HEK293 (cell line): ENCODE data around the gene CCDC27.

Experiments
- CTCF ChIA-PET: fragments of 350-600 bp; formaldehyde crosslinking; extraction: SDS; loops from one replicate; lab custom pipeline; 2021; ENCODE audit warnings: antibody characterized with exemption; lab: Yijun Ruan, JAX
- POLR2A ChIA-PET: fragments of 300-600 bp; formaldehyde crosslinking; extraction: SDS; loops from one replicate; lab custom pipeline; 2020; ENCODE audit warnings: antibody characterized with exemption, inconsistent platforms; lab: Yijun Ruan, JAX
- H3K27ac ChIP-seq: fragments of 200-500 bp; sonication (Bioruptor generic); 2 replicates; pipeline ENCODE4 v1.5.1; 2014; ENCODE audit warnings: low read depth, low read length, control low read depth, inconsistent platforms; ENCODE audit errors: extremely low read depth
- H3K36me3 ChIP-seq, 2 experiments: fragments of 200-500 bp in 1 of 2; sonication (Bioruptor generic) in 1 of 2; 1 replicate in 1 of 2; 2 replicates in 1 of 2; pipeline ENCODE4 v1.5.1; 2014 to 2017; ENCODE audit warnings: inconsistent platforms in 2 of 2, low read length in 2 of 2; ENCODE audit not compliant: control insufficient read depth in 2 of 2, insufficient read depth in 1 of 2
- H3K4me1 ChIP-seq: fragments of 200-500 bp; sonication (Bioruptor generic); 2 replicates; pipeline ENCODE4 v1.5.1; 2014; ENCODE audit warnings: mild to moderate bottlenecking, low read length, inconsistent platforms; ENCODE audit not compliant: control insufficient read depth, insufficient read depth
- H3K4me3 ChIP-seq: 2 replicates; pipeline ENCODE4 v1.5.1; 2011; ENCODE audit warnings: low read depth, mild to moderate bottlenecking, control low read depth, low read length, moderate library complexity
- H3K9me3 ChIP-seq: fragments of 200-500 bp; sonication (Bioruptor generic); 2 replicates; pipeline ENCODE4 v1.5.1; 2014; ENCODE audit warnings: low read depth, low read length, inconsistent platforms; ENCODE audit not compliant: control insufficient read depth, insufficient read depth
- EGR2 ChIP-seq: fragments of 450-650 bp; formaldehyde crosslinking; IDR thresholded peaks from 2 replicates; pipeline ENCODE4 v1.5.1; 2016; ENCODE audit warnings: low read depth, missing biosample characterization, missing genetic modification characterization
- GLIS1 ChIP-seq: fragments of 450-650 bp; formaldehyde crosslinking; IDR thresholded peaks from 2 replicates; pipeline ENCODE4 v1.5.1; 2016; ENCODE audit warnings: missing biosample characterization, missing genetic modification characterization
- KLF10 ChIP-seq: fragments of 450-650 bp; IDR thresholded peaks from 2 replicates; pipeline ENCODE4 v1.5.1; 2018; ENCODE audit warnings: missing biosample characterization, mild to moderate bottlenecking, missing genetic modification characterization
- SP2 ChIP-seq: fragments of 450-650 bp; formaldehyde crosslinking; IDR thresholded peaks from 2 replicates; pipeline ENCODE4 v1.5.1; 2016; ENCODE audit warnings: missing biosample characterization, missing genetic modification characterization
- ZBTB44 ChIP-seq: fragments of 450-650 bp; IDR thresholded peaks from 2 replicates; pipeline ENCODE4 v1.5.1; 2018; ENCODE audit warnings: missing biosample characterization, mild to moderate bottlenecking, missing genetic modification characterization
- ZBTB7A ChIP-seq: fragments of 450-650 bp; formaldehyde crosslinking; IDR thresholded peaks from 2 replicates; pipeline ENCODE4 v1.5.1; 2016; ENCODE audit warnings: low read depth, missing biosample characterization, missing genetic modification characterization
- ZFHX2 ChIP-seq: fragments of 450-650 bp; formaldehyde crosslinking; conservative IDR thresholded peaks from 2 replicates; pipeline ENCODE4 v1.5.1; 2016; ENCODE audit warnings: missing biosample characterization, missing genetic modification characterization
- ZFP3 ChIP-seq: fragments of 450-650 bp; formaldehyde crosslinking; IDR thresholded peaks from 2 replicates; pipeline ENCODE4 v1.5.1; 2016; ENCODE audit warnings: low read depth, missing biosample characterization, missing genetic modification characterization
- ZNF133 ChIP-seq: fragments of 450-650 bp; formaldehyde crosslinking; IDR thresholded peaks from 2 replicates; pipeline ENCODE4 v1.5.1; 2016; ENCODE audit warnings: missing biosample characterization, missing genetic modification characterization
- ZNF366 ChIP-seq: fragments of 450-650 bp; formaldehyde crosslinking; conservative IDR thresholded peaks from 2 replicates; pipeline ENCODE4 v1.5.1; 2016; ENCODE audit warnings: missing biosample characterization, missing genetic modification characterization
- ZNF394 ChIP-seq: fragments of 450-650 bp; formaldehyde crosslinking; IDR thresholded peaks from 2 replicates; pipeline ENCODE4 v1.5.1; 2016; ENCODE audit warnings: missing biosample characterization, missing genetic modification characterization, mild to moderate bottlenecking, moderate library complexity, borderline replicate concordance
- ZNF501 ChIP-seq: fragments of 450-650 bp; formaldehyde crosslinking; IDR thresholded peaks from 2 replicates; pipeline ENCODE4 v1.5.1; 2016; ENCODE audit warnings: missing biosample characterization, missing genetic modification characterization
- ZNF521 ChIP-seq: fragments of 450-650 bp; formaldehyde crosslinking; IDR thresholded peaks from 2 replicates; pipeline ENCODE4 v1.5.1; 2017; ENCODE audit warnings: missing biosample characterization, mild to moderate bottlenecking, missing genetic modification characterization
- ZNF548 ChIP-seq: fragments of 450-650 bp; formaldehyde crosslinking; IDR thresholded peaks from 2 replicates; pipeline ENCODE4 v1.5.1; 2016; ENCODE audit warnings: missing biosample characterization, missing genetic modification characterization
- ZNF621 ChIP-seq: fragments of 450-650 bp; formaldehyde crosslinking; IDR thresholded peaks from 2 replicates; pipeline ENCODE4 v1.5.1; 2017; ENCODE audit warnings: missing biosample characterization, missing genetic modification characterization
- ZNF629 ChIP-seq: fragments of 450-650 bp; formaldehyde crosslinking; IDR thresholded peaks from 2 replicates; pipeline ENCODE4 v1.5.1; 2017; ENCODE audit warnings: missing biosample characterization, missing genetic modification characterization
- ZXDB ChIP-seq: fragments of 450-650 bp; formaldehyde crosslinking; IDR thresholded peaks from 2 replicates; pipeline ENCODE4 v1.5.1; 2016; ENCODE audit warnings: missing biosample characterization, missing genetic modification characterization
- TF ChIP-seq, protein P1 (sequence below): fragments of 450-650 bp; formaldehyde crosslinking; IDR thresholded peaks from 2 replicates; pipeline ENCODE4 v1.5.1; 2016; ENCODE audit warnings: missing biosample characterization, missing genetic modification characterization, borderline replicate concordance
- TF ChIP-seq, protein P2 (sequence below): fragments of 450-650 bp; formaldehyde crosslinking; IDR thresholded peaks from 2 replicates; pipeline ENCODE4 v1.5.1; 2016; ENCODE audit warnings: missing biosample characterization, missing genetic modification characterization
- TF ChIP-seq, protein P3 (sequence below): fragments of 450-650 bp; formaldehyde crosslinking; IDR thresholded peaks from 2 replicates; pipeline ENCODE4 v1.5.1; 2016; ENCODE audit warnings: missing biosample characterization, missing genetic modification characterization

Gene CCDC27

DNA sequence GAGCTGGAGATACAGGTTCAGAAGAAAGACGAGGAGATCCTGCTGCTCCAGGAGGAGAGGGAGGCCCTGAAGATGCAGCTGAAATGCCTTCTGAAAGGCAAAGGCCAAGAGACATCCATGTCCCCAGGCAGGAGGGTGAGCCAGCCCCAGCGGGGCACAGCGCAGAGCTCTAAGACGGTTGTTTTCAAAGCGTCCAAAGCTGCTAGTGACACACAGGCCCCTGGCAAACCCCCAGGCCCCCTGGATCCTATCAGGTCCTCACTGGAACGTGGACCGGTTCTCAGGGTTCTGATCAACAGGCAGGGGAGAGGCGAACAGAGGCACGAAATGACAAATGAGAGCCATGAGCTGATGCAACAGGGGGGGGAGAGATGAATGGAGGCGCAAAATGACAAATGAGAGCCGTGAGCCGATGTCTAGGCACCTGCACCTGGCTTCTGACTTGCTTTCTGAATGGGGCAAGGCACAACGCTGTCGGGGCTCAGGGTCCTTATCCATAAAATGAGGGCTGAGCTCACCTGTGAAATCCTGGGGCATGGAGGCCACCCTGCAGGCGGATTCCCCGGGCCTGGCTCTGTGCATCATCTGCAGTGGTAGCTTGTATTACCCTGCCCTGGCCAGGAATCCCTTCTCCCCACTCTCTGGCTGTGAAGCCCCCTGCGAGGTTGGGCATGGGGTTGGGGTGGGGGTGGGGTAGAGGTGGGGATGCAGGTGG lies 9.2 kb downstream of the CCDC27 start:
- Histone ChIP-seq H3K9me3 (no peaks in the 10 kb centered on the region), H3K27ac (no peak overlapping the region), H3K4me1 (no peaks in the 10 kb centered on the region), H3K4me3 (no peak overlapping the region), H3K36me3 (no peaks in the 10 kb centered on the region)
- ChIA-PET POLR2A (interaction anchor here (0.6 to 1.3 kb wide), 2 partner anchors 14 to 734 kb away, joined by 5 read pairs; no protein-coding TSS in a partner anchor), CTCF (interaction anchor here (0.9 to 1.2 kb wide), 2 partner anchors 8 to 15 kb away, joined by 3 read pairs; no protein-coding TSS in a partner anchor)
- TF ChIP-seq ZXDB (no peak), ZBTB7A (tag by site-specific recombination) (no peak), ZNF501 (no peak), ZNF394 (tag by site-specific recombination) (no peak), ZNF366 (tag by site-specific recombination) (no peak), ZFHX2 (tag by site-specific recombination) (no peak), ZNF521 (no peak), ZNF629 (no peak)
- TF ChIP-seq, protein P1, sequence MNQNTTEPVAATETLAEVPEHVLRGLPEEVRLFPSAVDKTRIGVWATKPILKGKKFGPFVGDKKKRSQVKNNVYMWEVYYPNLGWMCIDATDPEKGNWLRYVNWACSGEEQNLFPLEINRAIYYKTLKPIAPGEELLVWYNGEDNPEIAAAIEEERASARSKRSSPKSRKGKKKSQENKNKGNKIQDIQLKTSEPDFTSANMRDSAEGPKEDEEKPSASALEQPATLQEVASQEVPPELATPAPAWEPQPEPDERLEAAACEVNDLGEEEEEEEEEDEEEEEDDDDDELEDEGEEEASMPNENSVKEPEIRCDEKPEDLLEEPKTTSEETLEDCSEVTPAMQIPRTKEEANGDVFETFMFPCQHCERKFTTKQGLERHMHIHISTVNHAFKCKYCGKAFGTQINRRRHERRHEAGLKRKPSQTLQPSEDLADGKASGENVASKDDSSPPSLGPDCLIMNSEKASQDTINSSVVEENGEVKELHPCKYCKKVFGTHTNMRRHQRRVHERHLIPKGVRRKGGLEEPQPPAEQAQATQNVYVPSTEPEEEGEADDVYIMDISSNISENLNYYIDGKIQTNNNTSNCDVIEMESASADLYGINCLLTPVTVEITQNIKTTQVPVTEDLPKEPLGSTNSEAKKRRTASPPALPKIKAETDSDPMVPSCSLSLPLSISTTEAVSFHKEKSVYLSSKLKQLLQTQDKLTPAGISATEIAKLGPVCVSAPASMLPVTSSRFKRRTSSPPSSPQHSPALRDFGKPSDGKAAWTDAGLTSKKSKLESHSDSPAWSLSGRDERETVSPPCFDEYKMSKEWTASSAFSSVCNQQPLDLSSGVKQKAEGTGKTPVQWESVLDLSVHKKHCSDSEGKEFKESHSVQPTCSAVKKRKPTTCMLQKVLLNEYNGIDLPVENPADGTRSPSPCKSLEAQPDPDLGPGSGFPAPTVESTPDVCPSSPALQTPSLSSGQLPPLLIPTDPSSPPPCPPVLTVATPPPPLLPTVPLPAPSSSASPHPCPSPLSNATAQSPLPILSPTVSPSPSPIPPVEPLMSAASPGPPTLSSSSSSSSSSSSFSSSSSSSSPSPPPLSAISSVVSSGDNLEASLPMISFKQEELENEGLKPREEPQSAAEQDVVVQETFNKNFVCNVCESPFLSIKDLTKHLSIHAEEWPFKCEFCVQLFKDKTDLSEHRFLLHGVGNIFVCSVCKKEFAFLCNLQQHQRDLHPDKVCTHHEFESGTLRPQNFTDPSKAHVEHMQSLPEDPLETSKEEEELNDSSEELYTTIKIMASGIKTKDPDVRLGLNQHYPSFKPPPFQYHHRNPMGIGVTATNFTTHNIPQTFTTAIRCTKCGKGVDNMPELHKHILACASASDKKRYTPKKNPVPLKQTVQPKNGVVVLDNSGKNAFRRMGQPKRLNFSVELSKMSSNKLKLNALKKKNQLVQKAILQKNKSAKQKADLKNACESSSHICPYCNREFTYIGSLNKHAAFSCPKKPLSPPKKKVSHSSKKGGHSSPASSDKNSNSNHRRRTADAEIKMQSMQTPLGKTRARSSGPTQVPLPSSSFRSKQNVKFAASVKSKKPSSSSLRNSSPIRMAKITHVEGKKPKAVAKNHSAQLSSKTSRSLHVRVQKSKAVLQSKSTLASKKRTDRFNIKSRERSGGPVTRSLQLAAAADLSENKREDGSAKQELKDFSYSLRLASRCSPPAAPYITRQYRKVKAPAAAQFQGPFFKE (tag by site-specific recombination), result no peak

GRCh38 chr1:3762151-3762872 lies 10.1 kb downstream of the CCDC27 start:
- Histone ChIP-seq H3K9me3 (no peaks in the 10 kb centered on the region), H3K27ac (no peak overlapping the region), H3K4me1 (no peaks in the 10 kb centered on the region), H3K4me3 (no peak overlapping the region), H3K36me3 (no peaks in the 10 kb centered on the region)
- 0 out of 2 replicates have a peak, but pooled peaks have one; percentile 18 for TF ChIP-seq EGR2 (tag by site-specific recombination)
- 0 out of 2 replicates have a peak, but pooled peaks have one; percentile 11 for TF ChIP-seq ZFHX2 (tag by site-specific recombination)
- no peak for TF ChIP-seq ZFP3 (tag by site-specific recombination)
- ChIA-PET POLR2A (no interaction called here), CTCF (no interaction called here)

DNA sequence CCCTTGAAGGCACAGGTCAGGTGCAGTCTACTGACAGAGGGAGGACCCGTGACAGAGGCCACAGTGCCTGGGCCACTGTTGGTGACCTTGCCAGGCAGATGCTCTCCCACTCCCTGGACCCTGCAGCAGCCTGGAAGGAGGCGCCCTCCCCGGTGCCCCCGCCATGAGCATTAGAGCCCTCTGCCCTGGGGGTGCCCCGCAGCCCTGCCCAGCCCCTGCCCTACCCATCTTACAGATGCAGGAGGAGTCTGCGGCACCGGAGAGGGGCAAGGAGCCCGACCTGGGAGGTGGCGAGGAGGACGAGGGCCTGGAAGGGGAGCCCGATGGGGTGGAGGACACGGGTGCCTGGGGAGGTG lies 10.6 kb downstream of the CCDC27 start:
- ChIA-PET CTCF (no interaction called here), POLR2A (no interaction called here)
- Histone ChIP-seq H3K4me3 (no peak overlapping the region), H3K9me3 (no peaks in the 10 kb centered on the region), H3K36me3 (no peaks in the 10 kb centered on the region), H3K27ac (no peak overlapping the region), H3K4me1 (no peaks in the 10 kb centered on the region)
- TF ChIP-seq, protein P2, sequence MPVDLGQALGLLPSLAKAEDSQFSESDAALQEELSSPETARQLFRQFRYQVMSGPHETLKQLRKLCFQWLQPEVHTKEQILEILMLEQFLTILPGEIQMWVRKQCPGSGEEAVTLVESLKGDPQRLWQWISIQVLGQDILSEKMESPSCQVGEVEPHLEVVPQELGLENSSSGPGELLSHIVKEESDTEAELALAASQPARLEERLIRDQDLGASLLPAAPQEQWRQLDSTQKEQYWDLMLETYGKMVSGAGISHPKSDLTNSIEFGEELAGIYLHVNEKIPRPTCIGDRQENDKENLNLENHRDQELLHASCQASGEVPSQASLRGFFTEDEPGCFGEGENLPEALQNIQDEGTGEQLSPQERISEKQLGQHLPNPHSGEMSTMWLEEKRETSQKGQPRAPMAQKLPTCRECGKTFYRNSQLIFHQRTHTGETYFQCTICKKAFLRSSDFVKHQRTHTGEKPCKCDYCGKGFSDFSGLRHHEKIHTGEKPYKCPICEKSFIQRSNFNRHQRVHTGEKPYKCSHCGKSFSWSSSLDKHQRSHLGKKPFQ (tag by site-specific recombination), result no peak
- no peak for TF ChIP-seq ZNF548 (tag by site-specific recombination)
- no peak for TF ChIP-seq ZNF133 (tag by site-specific recombination)
- TF ChIP-seq KLF10, result no peak
- TF ChIP-seq SP2 (tag by site-specific recombination), result no peak
- TF ChIP-seq GLIS1 (tag by site-specific recombination), result no peak
- no peak for TF ChIP-seq ZNF621
- TF ChIP-seq ZBTB44, result no peak
- TF ChIP-seq, protein P3, sequence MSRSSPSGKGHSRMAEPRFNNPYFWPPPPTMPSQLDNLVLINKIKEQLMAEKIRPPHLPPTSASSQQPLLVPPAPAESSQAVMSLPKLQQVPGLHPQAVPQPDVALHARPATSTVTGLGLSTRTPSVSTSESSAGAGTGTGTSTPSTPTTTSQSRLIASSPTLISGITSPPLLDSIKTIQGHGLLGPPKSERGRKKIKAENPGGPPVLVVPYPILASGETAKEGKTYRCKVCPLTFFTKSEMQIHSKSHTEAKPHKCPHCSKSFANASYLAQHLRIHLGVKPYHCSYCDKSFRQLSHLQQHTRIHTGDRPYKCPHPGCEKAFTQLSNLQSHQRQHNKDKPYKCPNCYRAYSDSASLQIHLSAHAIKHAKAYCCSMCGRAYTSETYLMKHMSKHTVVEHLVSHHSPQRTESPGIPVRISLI (tag by site-specific recombination), result no peak
